WTC11 (cell line): ENCODE measurements around the gene TBCE. TPM values are rescaled to one million over a fixed set of nuclear protein-coding genes. Genes with fewer than 3 reads are reported as not detected.

Source experiments
- ATAC-seq: fragments of 200-7000 bp; cut with Tn5 transposase; 2 replicates; pipeline ENCODE4 v1.10.0; 2021; ENCODE audit warnings: mild to moderate bottlenecking, moderate library complexity
- CTCF ChIA-PET: fragments of 300-600 bp; sonication (Branson Sonifier 250); formaldehyde crosslinking; loops from one replicate; lab custom pipeline; 2021; ENCODE audit warnings: antibody characterized with exemption; lab: Charles Lee
- POLR2A ChIA-PET: fragments of 350-600 bp; sonication (Branson Sonifier 250); formaldehyde crosslinking; loops from one replicate; lab custom pipeline; 2021; ENCODE audit warnings: antibody characterized with exemption; lab: Charles Lee
- DNase-seq: peaks from one replicate; pipeline ENCODE4 v3.0.0; 2021; ENCODE audit warnings: low spot score
- H3K27ac Mint-ChIP-seq: 2 replicates; pipeline ENCODE4 v1.8.0; 2021; ENCODE audit warnings: mixed read lengths
- H3K27me3 Mint-ChIP-seq: 2 replicates; pipeline ENCODE4 v1.8.0; 2021; ENCODE audit warnings: low read depth, mild to moderate bottlenecking, moderate library complexity, mixed read lengths
- H3K36me3 Mint-ChIP-seq: 2 replicates; pipeline ENCODE4 v1.8.0; 2021; ENCODE audit warnings: mixed read lengths
- H3K4me1 Mint-ChIP-seq: 2 replicates; pipeline ENCODE4 v1.8.0; 2022; ENCODE audit warnings: mixed read lengths
- H3K4me3 Mint-ChIP-seq: 2 replicates; pipeline ENCODE4 v1.8.0; 2021; ENCODE audit warnings: mild to moderate bottlenecking, moderate library complexity, mixed read lengths
- H3K9me3 Mint-ChIP-seq: 2 replicates; pipeline ENCODE4 v1.8.0; 2021; ENCODE audit warnings: mixed read lengths
- ATF1 ChIP-seq: sonication (generic); formaldehyde crosslinking; IDR thresholded peaks from 2 replicates; pipeline ENCODE4 v1.8.1; 2023; ENCODE audit warnings: mild to moderate bottlenecking, moderate library complexity, missing genetic modification reagents
- ATF2 ChIP-seq: sonication (generic); formaldehyde crosslinking; IDR thresholded peaks from 2 replicates; pipeline ENCODE4 v1.8.1; 2022; ENCODE audit warnings: low read depth, missing genetic modification reagents, borderline replicate concordance
- CBFB ChIP-seq: sonication (generic); formaldehyde crosslinking; IDR thresholded peaks from 2 replicates; pipeline ENCODE4 v1.8.1; 2022; ENCODE audit warnings: mild to moderate bottlenecking, low read depth, missing genetic modification reagents
- CREB1 ChIP-seq: sonication (generic); formaldehyde crosslinking; IDR thresholded peaks from 2 replicates; pipeline ENCODE4 v1.8.0; 2023; ENCODE audit warnings: mild to moderate bottlenecking, missing genetic modification reagents
- IRF1 ChIP-seq: sonication (generic); formaldehyde crosslinking; IDR thresholded peaks from 2 replicates; pipeline ENCODE4 v1.8.0; 2023; ENCODE audit warnings: missing genetic modification reagents
- NFYB ChIP-seq: sonication (generic); formaldehyde crosslinking; conservative IDR thresholded peaks from 2 replicates; pipeline ENCODE4 v1.8.0; 2022; ENCODE audit warnings: low read depth, missing genetic modification reagents
- RORB ChIP-seq: fragments of 250-450 bp; sonication (Bioruptor Pico); IDR thresholded peaks from 2 replicates; pipeline ENCODE4 v1.9.0; 2021; ENCODE audit warnings: mild to moderate bottlenecking
- SMAD3 ChIP-seq: sonication (generic); formaldehyde crosslinking; IDR thresholded peaks from 2 replicates; pipeline ENCODE4 v1.8.0; 2022; ENCODE audit warnings: missing genetic modification reagents, mild to moderate bottlenecking, borderline replicate concordance
- SMAD4 ChIP-seq: sonication (generic); formaldehyde crosslinking; IDR thresholded peaks from 2 replicates; pipeline ENCODE4 v1.8.0; 2022; ENCODE audit warnings: mild to moderate bottlenecking, missing genetic modification reagents
- STAT6 ChIP-seq: sonication (generic); formaldehyde crosslinking; conservative IDR thresholded peaks from 2 replicates; pipeline ENCODE4 v1.8.1; 2023; ENCODE audit warnings: mild to moderate bottlenecking, low read depth, missing genetic modification reagents, moderate library complexity
- ZNF121 ChIP-seq: sonication (generic); formaldehyde crosslinking; IDR thresholded peaks from 2 replicates; pipeline ENCODE4 v1.8.0; 2023; ENCODE audit warnings: missing genetic modification reagents
- ZNF138 ChIP-seq: sonication (generic); formaldehyde crosslinking; conservative IDR thresholded peaks from 2 replicates; pipeline ENCODE4 v1.8.1; 2022; ENCODE audit warnings: mild to moderate bottlenecking, moderate library complexity, missing genetic modification reagents
- ZNF263 ChIP-seq: sonication (generic); formaldehyde crosslinking; IDR thresholded peaks from 2 replicates; pipeline ENCODE4 v1.8.1; 2022; ENCODE audit warnings: low read depth, mild to moderate bottlenecking, moderate library complexity, missing genetic modification reagents
- ZNF423 ChIP-seq: fragments of 250-450 bp; sonication (Bioruptor Pico); IDR thresholded peaks from 2 replicates; pipeline ENCODE4 v2.1.2; 2022; ENCODE audit warnings: mild to moderate bottlenecking, moderate library complexity
- ZNF425 ChIP-seq: fragments of 250-450 bp; sonication (Bioruptor Pico); conservative IDR thresholded peaks from 2 replicates; pipeline ENCODE4 v1.9.0; 2021; ENCODE audit warnings: mild to moderate bottlenecking
- ZSCAN18 ChIP-seq: fragments of 250-450 bp; sonication (Bioruptor Pico); IDR thresholded peaks from 2 replicates; pipeline ENCODE4 v2.1.2; 2022; ENCODE audit warnings: mild to moderate bottlenecking, moderate library complexity
- total RNA-seq: library from RNA; stranded (reverse); gene quantifications from 3 replicates; pipeline ENCODE4 v1.2.3, GENCODE V29; 2021

Gene TBCE
- total RNA-seq, 1 experiment from 2014 or later = 34.8 TPM

GRCh38 chr1:235426680-235427079, 59.5 kb downstream of the TBCE start:
- Mint-ChIP-seq H3K27ac (no peak overlapping the region; the same call in 1 of the 2 replicates), H3K36me3 (no peaks in the 10 kb centered on the region; the same call in 1 of the 2 replicates)
- CTCF ChIA-PET = interaction anchor here (0.8 to 1.0 kb wide), 2 partner anchors 10 to 173 kb away, joined by 3 read pairs; no protein-coding TSS in a partner anchor
- TF ChIP-seq CREB1 (CRISPR knock-in tag) (no peak), SMAD4 (CRISPR knock-in tag) (no peak), CBFB (CRISPR knock-in tag) (no peak), ZNF121 (CRISPR knock-in tag) (no peak), ZSCAN18 (CRISPR knock-in tag) (no peak)
- TF ChIP-seq, all 79 proteins: peak for 0
- Mint-ChIP-seq H3K27me3 (no peaks in the 10 kb centered on the region), H3K4me1 (peaks cover 10% of the 10 kb centered on the region), H3K9me3 (no peaks in the 10 kb centered on the region), H3K4me3 (no peak overlapping the region)
- ATAC-seq (no peak), DNase-seq (no peak)
- POLR2A ChIA-PET = no interaction called here

GRCh38 chr1:235427447-235427846, 60.2 kb downstream of the TBCE start:
- Mint-ChIP-seq H3K4me3 (no peak overlapping the region), H3K36me3 (no peaks in the 10 kb centered on the region; the same call in none of the 2 replicates), H3K27me3 (no peaks in the 10 kb centered on the region), H3K4me1 (peaks cover 10% of the 10 kb centered on the region), H3K27ac (no peak overlapping the region), H3K9me3 (no peaks in the 10 kb centered on the region)
- TF ChIP-seq SMAD3 (CRISPR knock-in tag) (no peak), IRF1 (CRISPR knock-in tag) (no peak), ZNF138 (CRISPR knock-in tag) (no peak), ATF2 (CRISPR knock-in tag) (no peak), STAT6 (no peak), ZNF263 (CRISPR knock-in tag) (no peak), NFYB (CRISPR knock-in tag) (no peak), ATF1 (CRISPR knock-in tag) (no peak), RORB (CRISPR knock-in tag) (no peak), ZNF425 (CRISPR knock-in tag) (no peak), ZNF423 (CRISPR knock-in tag) (no peak)
- ChIA-PET CTCF (no interaction called here), POLR2A (interaction anchor here (0.6 kb wide), 1 partner anchor 882 kb away, joined by 3 read pairs; no protein-coding TSS in a partner anchor)
- DNase-seq (no peak), ATAC-seq (no peak)
